GM23338 (cell line): Measurements from ENCODE around the gene LRRC75B.
"Not testable (repeated sequence)": the region's sequence is repeated elsewhere in the genome, so short reads cannot be mapped to it uniquely, and the experiment has no call there.

ENCODE experiments used
- EZH2 ChIP-seq: fragments of 200-600 bp; sonication (generic); IDR thresholded peaks from one replicate; pipeline ENCODE4 v1.8.0; 2017; ENCODE audit warnings: antibody characterized with exemption, mild to moderate bottlenecking, low read depth; ENCODE audit not compliant: unreplicated experiment
- EZH2phosphoT487 ChIP-seq: fragments of 200-600 bp; sonication (generic); IDR thresholded peaks from one replicate; pipeline ENCODE4 v1.8.1; 2018; ENCODE audit warnings: antibody characterized with exemption; ENCODE audit not compliant: unreplicated experiment
- POLR2AphosphoS5 ChIP-seq: IDR thresholded peaks from 2 replicates; pipeline ENCODE4 v1.6.1; 2016; ENCODE audit warnings: antibody characterized with exemption, low read depth
- REST ChIP-seq: IDR thresholded peaks from one replicate; pipeline ENCODE4 v1.6.1; 2018; ENCODE audit warnings: antibody characterized with exemption; ENCODE audit not compliant: unreplicated experiment
- ZNF114 ChIP-seq: fragments of 250-450 bp; sonication (Bioruptor Pico); IDR thresholded peaks from 2 replicates; pipeline ENCODE4 v1.5.0; 2020; ENCODE audit warnings: mild to moderate bottlenecking, moderate library complexity
- TF ChIP-seq, protein P1 (sequence below), 2 experiments: fragments of 200-600 bp in 1 of 2; sonication (generic) in 1 of 2; conservative IDR thresholded peaks; 2 replicates each; pipeline versions ENCODE4 v1.5.1 to v1.6.1; 2016 to 2017; ENCODE audit warnings: antibody characterized with exemption in 2 of 2, low read depth in 2 of 2, mild to moderate bottlenecking in 2 of 2, moderate library complexity in 1 of 2

- TF ChIP-seq, protein P1, sequence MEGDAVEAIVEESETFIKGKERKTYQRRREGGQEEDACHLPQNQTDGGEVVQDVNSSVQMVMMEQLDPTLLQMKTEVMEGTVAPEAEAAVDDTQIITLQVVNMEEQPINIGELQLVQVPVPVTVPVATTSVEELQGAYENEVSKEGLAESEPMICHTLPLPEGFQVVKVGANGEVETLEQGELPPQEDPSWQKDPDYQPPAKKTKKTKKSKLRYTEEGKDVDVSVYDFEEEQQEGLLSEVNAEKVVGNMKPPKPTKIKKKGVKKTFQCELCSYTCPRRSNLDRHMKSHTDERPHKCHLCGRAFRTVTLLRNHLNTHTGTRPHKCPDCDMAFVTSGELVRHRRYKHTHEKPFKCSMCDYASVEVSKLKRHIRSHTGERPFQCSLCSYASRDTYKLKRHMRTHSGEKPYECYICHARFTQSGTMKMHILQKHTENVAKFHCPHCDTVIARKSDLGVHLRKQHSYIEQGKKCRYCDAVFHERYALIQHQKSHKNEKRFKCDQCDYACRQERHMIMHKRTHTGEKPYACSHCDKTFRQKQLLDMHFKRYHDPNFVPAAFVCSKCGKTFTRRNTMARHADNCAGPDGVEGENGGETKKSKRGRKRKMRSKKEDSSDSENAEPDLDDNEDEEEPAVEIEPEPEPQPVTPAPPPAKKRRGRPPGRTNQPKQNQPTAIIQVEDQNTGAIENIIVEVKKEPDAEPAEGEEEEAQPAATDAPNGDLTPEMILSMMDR (conservative IDR thresholded peaks at IDR 0.05; ENCODE audit: low read depth in 2 of 2): not testable (repeated sequence)
- TF ChIP-seq REST; EZH2; EZH2phosphoT487; ZNF114 (CRISPR knock-in tag); POLR2AphosphoS5: not testable (repeated sequence)
These were observed 13.5 kb upstream of the LRRC75B start for GRCh38 chr22:24606340-24606739.
